Measurements from ENCODE around the gene VWA3A.

DNA sequence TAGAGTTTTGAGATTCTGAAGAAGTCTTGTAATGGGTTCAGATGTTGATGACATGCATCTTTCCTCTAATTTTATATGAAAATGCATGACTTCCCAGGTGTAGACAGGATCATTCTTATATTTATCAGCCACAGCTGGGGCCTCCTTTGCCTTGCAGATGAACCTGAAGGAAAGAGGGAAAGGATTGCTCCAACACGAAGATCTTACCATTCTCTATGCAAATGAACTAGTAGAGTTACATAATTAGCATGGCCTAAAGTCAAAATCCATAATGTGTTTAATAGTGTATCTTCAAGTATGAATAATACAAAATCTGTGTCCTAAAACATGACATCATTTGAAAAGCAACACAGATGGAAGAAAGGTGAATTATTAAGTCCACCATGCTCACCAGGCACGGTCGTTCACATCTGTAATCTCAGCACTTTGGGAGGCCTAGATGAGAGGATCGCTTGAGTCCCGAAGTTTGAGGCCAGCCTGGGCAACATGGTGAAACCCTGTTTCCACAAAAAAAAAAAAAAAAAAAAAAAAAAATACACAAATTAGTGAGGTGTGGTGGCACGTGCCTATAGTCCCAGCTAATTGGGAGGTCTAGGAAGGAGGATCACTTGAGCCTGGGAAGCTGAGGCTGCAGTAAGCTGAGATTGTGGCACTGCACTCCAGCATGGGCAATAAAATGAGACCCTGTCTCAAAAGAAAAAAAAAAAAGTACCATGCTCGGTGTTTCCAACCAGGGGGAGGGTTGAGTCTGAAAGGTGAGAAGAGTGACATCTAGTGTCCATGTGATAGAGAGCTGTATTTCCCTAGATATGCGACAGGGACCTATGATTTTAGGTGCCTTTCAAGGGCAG is 6.3 kb downstream of the VWA3A start:
- TF ChIP-seq, protein P1, sequence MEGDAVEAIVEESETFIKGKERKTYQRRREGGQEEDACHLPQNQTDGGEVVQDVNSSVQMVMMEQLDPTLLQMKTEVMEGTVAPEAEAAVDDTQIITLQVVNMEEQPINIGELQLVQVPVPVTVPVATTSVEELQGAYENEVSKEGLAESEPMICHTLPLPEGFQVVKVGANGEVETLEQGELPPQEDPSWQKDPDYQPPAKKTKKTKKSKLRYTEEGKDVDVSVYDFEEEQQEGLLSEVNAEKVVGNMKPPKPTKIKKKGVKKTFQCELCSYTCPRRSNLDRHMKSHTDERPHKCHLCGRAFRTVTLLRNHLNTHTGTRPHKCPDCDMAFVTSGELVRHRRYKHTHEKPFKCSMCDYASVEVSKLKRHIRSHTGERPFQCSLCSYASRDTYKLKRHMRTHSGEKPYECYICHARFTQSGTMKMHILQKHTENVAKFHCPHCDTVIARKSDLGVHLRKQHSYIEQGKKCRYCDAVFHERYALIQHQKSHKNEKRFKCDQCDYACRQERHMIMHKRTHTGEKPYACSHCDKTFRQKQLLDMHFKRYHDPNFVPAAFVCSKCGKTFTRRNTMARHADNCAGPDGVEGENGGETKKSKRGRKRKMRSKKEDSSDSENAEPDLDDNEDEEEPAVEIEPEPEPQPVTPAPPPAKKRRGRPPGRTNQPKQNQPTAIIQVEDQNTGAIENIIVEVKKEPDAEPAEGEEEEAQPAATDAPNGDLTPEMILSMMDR (conservative IDR thresholded peaks at IDR 0.05; ENCODE audit: low read length) = peak; percentile 89
- TF ChIP-seq EZH2phosphoT487 (IDR thresholded peaks at IDR 0.05; ENCODE audit: borderline replicate concordance, low read depth, low read length) = no peak
